ENCODE measurements around the gene NPTX1.

The NPTX1 gene

GRCh38 chr17:80470603-80471002, 5.8 kb downstream of the NPTX1 start:
- Histone ChIP-seq H3K27me3 (ENCODE audit: control insufficient read depth in 2 of 2, insufficient read depth in 2 of 2, low read length in 2 of 2) (peaks cover 48 to 69% of the 10 kb centered on the region in 2 donors), H3K9me3 (ENCODE audit: control insufficient read depth in 2 of 2, low read length in 2 of 2) (no peaks in the 10 kb centered on the region), H3K9ac (ENCODE audit: low read depth in 1 of 2, low read length in 2 of 2) (no peak overlapping the region), H3K4me3 (ENCODE audit: low read length in 2 of 2) (no peak overlapping the region), H3K4me1 (ENCODE audit: control insufficient read depth in 2 of 2, insufficient read depth in 2 of 2, low read length in 2 of 2) (no peaks in the 10 kb centered on the region), H3K36me3 (ENCODE audit: control insufficient read depth in 2 of 2, insufficient read depth in 2 of 2, low read length in 2 of 2) (no peaks in the 10 kb centered on the region), H3K27ac (ENCODE audit: low read depth in 2 of 2, low read length in 2 of 2) (no peak overlapping the region)

DNA sequence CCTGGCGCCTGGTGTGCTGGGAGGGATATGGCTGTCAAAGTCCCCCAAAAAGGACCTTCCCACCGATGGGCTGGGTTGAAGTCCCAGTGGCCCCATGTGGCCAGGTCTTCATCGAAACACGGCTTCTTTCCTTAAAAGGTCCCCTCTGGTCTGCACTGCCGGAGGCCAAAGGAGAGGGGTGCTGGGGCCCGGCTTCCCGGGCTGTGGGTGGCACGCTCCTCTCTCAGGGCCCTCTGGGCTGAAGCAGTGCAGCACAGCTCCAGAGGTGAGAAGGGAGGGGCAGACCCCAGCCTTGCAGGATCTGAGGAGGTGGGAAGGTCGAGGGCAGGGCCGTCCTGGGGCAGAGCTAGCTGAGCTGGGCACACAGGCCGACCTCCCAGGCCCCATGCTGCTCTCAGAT, 6.7 kb downstream of the NPTX1 start:
- no peaks in the 10 kb centered on the region for H3K36me3 ChIP-seq (ENCODE audit: control insufficient read depth in 2 of 2, insufficient read depth in 2 of 2, low read length in 2 of 2)
- no peak overlapping the region for H3K27ac ChIP-seq (ENCODE audit: low read depth in 2 of 2, low read length in 2 of 2)
- H3K9me3 ChIP-seq (ENCODE audit: control insufficient read depth in 2 of 2, low read length in 2 of 2) = no peaks in the 10 kb centered on the region
- H3K9ac ChIP-seq (ENCODE audit: low read depth in 1 of 2, low read length in 2 of 2) = no peak overlapping the region
- no peak overlapping the region for H3K4me3 ChIP-seq (ENCODE audit: low read length in 2 of 2)
- H3K4me1 ChIP-seq (ENCODE audit: control insufficient read depth in 2 of 2, insufficient read depth in 2 of 2, low read length in 2 of 2) = no peaks in the 10 kb centered on the region
- H3K27me3 ChIP-seq (ENCODE audit: control insufficient read depth in 2 of 2, insufficient read depth in 2 of 2, low read length in 2 of 2) = peaks cover 47 to 66% of the 10 kb centered on the region in 2 donors

- Histone ChIP-seq H3K9me3 (ENCODE audit: control insufficient read depth in 2 of 2, low read length in 2 of 2) (no peaks in the 10 kb centered on the region), H3K36me3 (ENCODE audit: control insufficient read depth in 2 of 2, insufficient read depth in 2 of 2, low read length in 2 of 2) (no peaks in the 10 kb centered on the region), H3K27me3 (ENCODE audit: control insufficient read depth in 2 of 2, insufficient read depth in 2 of 2, low read length in 2 of 2) (peaks cover 41 to 59% of the 10 kb centered on the region in 2 donors), H3K9ac (ENCODE audit: low read depth in 1 of 2, low read length in 2 of 2) (no peak overlapping the region), H3K4me1 (ENCODE audit: control insufficient read depth in 2 of 2, insufficient read depth in 2 of 2, low read length in 2 of 2) (no peaks in the 10 kb centered on the region), H3K4me3 (ENCODE audit: low read length in 2 of 2) (no peak overlapping the region), H3K27ac (ENCODE audit: low read depth in 2 of 2, low read length in 2 of 2) (no peak overlapping the region)
These were observed 7.5 kb downstream of the NPTX1 start for GRCh38 chr17:80468781-80469493.

- H3K27me3 ChIP-seq (ENCODE audit: control insufficient read depth in 2 of 2, insufficient read depth in 2 of 2, low read length in 2 of 2) = peaks cover 37 to 56% of the 10 kb centered on the region in 2 donors
- H3K9ac ChIP-seq (ENCODE audit: low read depth in 1 of 2, low read length in 2 of 2) = no peak overlapping the region
- H3K4me3 ChIP-seq (ENCODE audit: low read length in 2 of 2) = no peak overlapping the region
- no peak overlapping the region for H3K27ac ChIP-seq (ENCODE audit: low read depth in 2 of 2, low read length in 2 of 2)
- no peaks in the 10 kb centered on the region for H3K9me3 ChIP-seq (ENCODE audit: control insufficient read depth in 2 of 2, low read length in 2 of 2)
- H3K4me1 ChIP-seq (ENCODE audit: control insufficient read depth in 2 of 2, insufficient read depth in 2 of 2, low read length in 2 of 2) = no peaks in the 10 kb centered on the region
- no peaks in the 10 kb centered on the region for H3K36me3 ChIP-seq (ENCODE audit: control insufficient read depth in 2 of 2, insufficient read depth in 2 of 2, low read length in 2 of 2)
These were observed 8.2 kb downstream of the NPTX1 start for GRCh38 chr17:80468242-80468641.

- no peak overlapping the region for H3K9ac ChIP-seq (ENCODE audit: low read depth in 1 of 2, low read length in 2 of 2)
- no peaks in the 10 kb centered on the region for H3K36me3 ChIP-seq (ENCODE audit: control insufficient read depth in 2 of 2, insufficient read depth in 2 of 2, low read length in 2 of 2)
- H3K27ac ChIP-seq (ENCODE audit: low read depth in 2 of 2, low read length in 2 of 2) = no peak overlapping the region
- no peaks in the 10 kb centered on the region for H3K4me1 ChIP-seq (ENCODE audit: control insufficient read depth in 2 of 2, insufficient read depth in 2 of 2, low read length in 2 of 2)
- H3K9me3 ChIP-seq (ENCODE audit: control insufficient read depth in 2 of 2, low read length in 2 of 2) = no peaks in the 10 kb centered on the region
- H3K4me3 ChIP-seq (ENCODE audit: low read length in 2 of 2) = no peak overlapping the region
- H3K27me3 ChIP-seq (ENCODE audit: control insufficient read depth in 2 of 2, insufficient read depth in 2 of 2, low read length in 2 of 2) = peaks cover 27 to 42% of the 10 kb centered on the region in 2 donors
These were observed 10.2 kb downstream of the NPTX1 start for GRCh38 chr17:80466188-80466705.

DNA sequence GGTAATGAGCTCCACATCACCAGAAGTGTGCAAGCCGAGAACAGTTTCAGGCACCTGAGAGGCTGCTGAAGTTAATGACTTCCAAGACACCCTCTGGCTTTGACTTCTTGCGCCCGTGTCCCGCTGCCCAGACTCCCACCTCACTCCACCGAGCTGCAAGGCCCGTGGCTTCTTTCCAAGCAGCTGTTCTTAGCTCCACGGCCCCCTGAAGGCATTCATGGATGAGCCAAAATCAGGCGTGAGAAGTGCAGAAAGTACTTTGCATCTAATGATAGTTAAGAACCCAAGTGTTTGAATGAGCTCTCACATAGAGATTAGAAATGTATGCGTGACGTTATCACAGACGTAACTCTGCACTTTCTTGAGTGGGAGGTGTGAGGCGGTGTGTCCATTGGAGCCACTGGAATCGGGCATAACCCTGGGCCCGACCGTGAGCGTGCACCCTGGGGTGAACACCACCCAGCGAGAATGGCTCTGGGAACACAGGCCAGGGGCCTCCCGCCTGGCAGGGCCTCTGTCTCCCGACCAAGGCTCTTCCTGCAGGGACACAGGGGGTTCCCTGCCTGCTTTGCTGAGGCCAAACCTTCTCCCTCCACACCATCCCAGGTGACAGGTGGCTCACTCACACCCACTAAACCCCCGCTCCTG, 11.0 kb downstream of the NPTX1 start:
- no peaks in the 10 kb centered on the region for H3K36me3 ChIP-seq (ENCODE audit: control insufficient read depth in 2 of 2, insufficient read depth in 2 of 2, low read length in 2 of 2)
- no peak overlapping the region for H3K4me3 ChIP-seq (ENCODE audit: low read length in 2 of 2)
- no peaks in the 10 kb centered on the region for H3K4me1 ChIP-seq (ENCODE audit: control insufficient read depth in 2 of 2, insufficient read depth in 2 of 2, low read length in 2 of 2)
- H3K27me3 ChIP-seq (ENCODE audit: control insufficient read depth in 2 of 2, insufficient read depth in 2 of 2, low read length in 2 of 2) = peaks cover 27 to 37% of the 10 kb centered on the region in 2 donors
- no peaks in the 10 kb centered on the region for H3K9me3 ChIP-seq (ENCODE audit: control insufficient read depth in 2 of 2, low read length in 2 of 2)
- no peak overlapping the region for H3K27ac ChIP-seq (ENCODE audit: low read depth in 2 of 2, low read length in 2 of 2)
- H3K9ac ChIP-seq (ENCODE audit: low read depth in 1 of 2, low read length in 2 of 2) = no peak overlapping the region

DNA sequence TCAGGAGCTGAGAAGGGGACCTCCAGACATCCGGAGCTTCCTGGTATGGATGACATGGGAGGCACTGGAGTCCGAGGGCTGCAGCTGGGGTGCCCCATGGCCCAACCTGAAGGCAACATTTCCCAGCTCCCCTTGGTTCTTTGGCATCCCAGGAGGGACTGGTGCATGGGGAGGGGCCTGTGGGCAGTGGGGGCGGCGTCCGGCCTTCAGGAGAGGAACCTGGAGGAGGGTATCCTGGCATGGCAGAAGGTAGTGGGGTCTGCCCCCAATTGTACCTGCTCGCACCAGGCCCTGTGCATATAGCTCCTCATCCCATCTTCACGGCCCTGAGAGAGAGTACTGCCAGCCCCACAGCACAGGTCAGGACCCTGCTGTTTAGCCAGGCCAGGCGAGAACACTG, 11.9 kb downstream of the NPTX1 start:
- no peaks in the 10 kb centered on the region for H3K4me1 ChIP-seq (ENCODE audit: control insufficient read depth in 2 of 2, insufficient read depth in 2 of 2, low read length in 2 of 2)
- no peak overlapping the region for H3K4me3 ChIP-seq (ENCODE audit: low read length in 2 of 2)
- no peak overlapping the region for H3K27ac ChIP-seq (ENCODE audit: low read depth in 2 of 2, low read length in 2 of 2)
- no peaks in the 10 kb centered on the region for H3K9me3 ChIP-seq (ENCODE audit: control insufficient read depth in 2 of 2, low read length in 2 of 2)
- no peak overlapping the region for H3K9ac ChIP-seq (ENCODE audit: low read depth in 1 of 2, low read length in 2 of 2)
- no peaks in the 10 kb centered on the region for H3K36me3 ChIP-seq (ENCODE audit: control insufficient read depth in 2 of 2, insufficient read depth in 2 of 2, low read length in 2 of 2)
- peaks cover 27 to 33% of the 10 kb centered on the region in 2 donors for H3K27me3 ChIP-seq (ENCODE audit: control insufficient read depth in 2 of 2, insufficient read depth in 2 of 2, low read length in 2 of 2)

DNA sequence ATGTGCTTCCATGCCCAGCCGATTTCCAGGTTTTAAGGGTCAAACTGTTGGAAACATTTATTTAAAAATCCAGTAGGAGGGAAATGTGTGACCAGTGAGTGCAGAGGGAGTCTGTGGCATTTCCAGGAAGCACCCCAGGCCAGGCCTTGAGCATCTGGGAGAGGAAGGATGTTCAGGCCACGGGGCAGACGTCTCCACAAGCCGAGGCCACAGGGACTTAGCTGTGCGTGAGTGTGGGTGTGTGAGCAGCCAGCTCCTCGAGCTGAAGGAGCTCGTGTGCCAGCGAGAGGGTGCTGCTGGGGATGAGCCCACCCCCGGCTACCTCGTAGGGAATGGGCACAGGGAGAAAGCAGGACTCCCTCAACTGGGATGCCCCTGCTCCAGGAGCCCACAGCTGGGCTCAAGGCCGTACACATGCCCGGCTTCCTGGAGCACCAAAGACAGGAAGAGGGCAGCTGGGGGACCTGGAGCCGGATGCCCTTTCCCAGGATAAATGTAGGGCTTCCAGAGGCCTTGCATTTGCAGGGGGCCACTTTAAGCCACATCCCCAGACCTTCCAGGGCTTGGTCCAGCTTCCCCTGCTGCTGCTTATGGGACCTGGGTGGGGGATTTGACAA, 12.5 kb downstream of the NPTX1 start:
- H3K27ac ChIP-seq (ENCODE audit: low read depth in 2 of 2, low read length in 2 of 2) = no peak overlapping the region
- no peak overlapping the region for H3K9ac ChIP-seq (ENCODE audit: low read depth in 1 of 2, low read length in 2 of 2)
- peaks cover 21 to 27% of the 10 kb centered on the region in 2 donors for H3K27me3 ChIP-seq (ENCODE audit: control insufficient read depth in 2 of 2, insufficient read depth in 2 of 2, low read length in 2 of 2)
- H3K4me1 ChIP-seq (ENCODE audit: control insufficient read depth in 2 of 2, insufficient read depth in 2 of 2, low read length in 2 of 2) = no peaks in the 10 kb centered on the region
- no peaks in the 10 kb centered on the region for H3K36me3 ChIP-seq (ENCODE audit: control insufficient read depth in 2 of 2, insufficient read depth in 2 of 2, low read length in 2 of 2)
- H3K9me3 ChIP-seq (ENCODE audit: control insufficient read depth in 2 of 2, low read length in 2 of 2) = no peaks in the 10 kb centered on the region
- no peak overlapping the region for H3K4me3 ChIP-seq (ENCODE audit: low read length in 2 of 2)

DNA sequence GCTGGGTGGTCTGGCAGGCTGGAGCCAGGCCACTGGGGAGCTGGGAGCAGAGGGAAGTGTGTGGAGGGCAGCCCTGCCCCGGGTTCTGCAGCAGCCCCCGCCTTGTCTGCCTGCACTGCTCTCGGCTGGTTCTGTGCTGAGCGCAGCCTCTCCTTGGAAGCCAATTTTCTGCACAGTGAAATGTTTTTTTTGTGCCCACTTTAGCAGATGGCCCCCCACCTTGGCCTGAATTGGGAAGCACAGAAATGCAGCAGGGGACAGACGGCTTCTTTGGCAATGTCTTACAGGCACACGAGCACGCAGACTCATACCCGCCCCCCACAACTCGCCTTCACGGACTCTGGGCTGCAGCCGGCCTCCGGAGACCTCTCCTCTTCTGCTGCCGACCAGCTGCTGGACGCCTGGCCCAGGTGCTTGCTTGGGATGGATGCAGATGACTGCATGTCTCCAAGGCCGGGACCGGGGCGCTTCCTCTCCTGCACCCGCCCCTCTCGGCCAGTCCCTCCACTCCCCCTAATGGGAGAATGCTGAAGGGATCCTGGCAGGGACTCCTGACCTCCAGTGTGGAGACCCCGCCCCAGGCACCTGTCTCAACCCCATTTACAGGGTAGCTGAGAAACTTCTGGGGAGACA, 14.8 kb downstream of the NPTX1 start:
- H3K4me3 ChIP-seq (ENCODE audit: low read length in 2 of 2) = no peak overlapping the region
- no peak overlapping the region for H3K27ac ChIP-seq (ENCODE audit: low read depth in 2 of 2, low read length in 2 of 2)
- no peaks in the 10 kb centered on the region for H3K9me3 ChIP-seq (ENCODE audit: control insufficient read depth in 2 of 2, low read length in 2 of 2)
- H3K36me3 ChIP-seq (ENCODE audit: control insufficient read depth in 2 of 2, insufficient read depth in 2 of 2, low read length in 2 of 2) = no peaks in the 10 kb centered on the region
- H3K4me1 ChIP-seq (ENCODE audit: control insufficient read depth in 2 of 2, insufficient read depth in 2 of 2, low read length in 2 of 2) = no peaks in the 10 kb centered on the region
- no peak overlapping the region for H3K9ac ChIP-seq (ENCODE audit: low read depth in 1 of 2, low read length in 2 of 2)
- peaks cover 10 to 15% of the 10 kb centered on the region in 2 donors for H3K27me3 ChIP-seq (ENCODE audit: control insufficient read depth in 2 of 2, insufficient read depth in 2 of 2, low read length in 2 of 2)

DNA sequence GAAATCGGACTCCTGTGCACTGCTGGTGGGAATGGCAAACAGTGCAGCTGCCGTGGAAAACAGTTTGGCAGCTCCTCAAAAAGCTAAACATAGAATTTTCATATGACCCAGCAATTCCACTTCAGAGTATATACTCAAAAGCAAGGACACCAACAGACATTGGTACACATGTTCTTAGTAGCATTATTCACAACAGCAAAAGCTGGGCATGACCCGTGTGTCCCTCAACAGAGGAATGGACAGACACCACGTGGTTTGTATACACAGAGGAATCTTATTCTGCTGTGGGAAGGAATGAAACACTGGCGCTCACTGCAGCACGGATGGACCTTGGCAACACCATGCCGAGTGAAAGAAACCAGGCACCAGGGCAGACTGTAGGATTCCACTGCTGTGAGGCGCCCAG, 16.0 kb downstream of the NPTX1 start:
- no peaks in the 10 kb centered on the region for H3K9me3 ChIP-seq (ENCODE audit: control insufficient read depth in 2 of 2, low read length in 2 of 2)
- H3K36me3 ChIP-seq (ENCODE audit: control insufficient read depth in 2 of 2, insufficient read depth in 2 of 2, low read length in 2 of 2) = no peaks in the 10 kb centered on the region
- peaks cover 6% of the 10 kb centered on the region in 2 donors for H3K27me3 ChIP-seq (ENCODE audit: control insufficient read depth in 2 of 2, insufficient read depth in 2 of 2, low read length in 2 of 2)
- H3K4me3 ChIP-seq (ENCODE audit: low read length in 2 of 2) = no peak overlapping the region
- H3K27ac ChIP-seq (ENCODE audit: low read depth in 2 of 2, low read length in 2 of 2) = no peak overlapping the region
- H3K9ac ChIP-seq (ENCODE audit: low read depth in 1 of 2, low read length in 2 of 2) = no peak overlapping the region
- H3K4me1 ChIP-seq (ENCODE audit: control insufficient read depth in 2 of 2, insufficient read depth in 2 of 2, low read length in 2 of 2) = no peaks in the 10 kb centered on the region

Measured in mucosa of rectum (tissue), 2 donors.